ENCODE measurements around the gene LEFTY1. TPM values are rescaled to one million over a fixed set of nuclear protein-coding genes. Genes with fewer than 3 reads are reported as not detected.

Gene LEFTY1
- total and polyA plus RNA-seq, 9 of the 15 experiments (the other 6 are each of a cell fraction or from before 2014, with no cell fraction given): 0.07 to 0.24 (median 0.17) TPM; not detected in 5

DNA sequence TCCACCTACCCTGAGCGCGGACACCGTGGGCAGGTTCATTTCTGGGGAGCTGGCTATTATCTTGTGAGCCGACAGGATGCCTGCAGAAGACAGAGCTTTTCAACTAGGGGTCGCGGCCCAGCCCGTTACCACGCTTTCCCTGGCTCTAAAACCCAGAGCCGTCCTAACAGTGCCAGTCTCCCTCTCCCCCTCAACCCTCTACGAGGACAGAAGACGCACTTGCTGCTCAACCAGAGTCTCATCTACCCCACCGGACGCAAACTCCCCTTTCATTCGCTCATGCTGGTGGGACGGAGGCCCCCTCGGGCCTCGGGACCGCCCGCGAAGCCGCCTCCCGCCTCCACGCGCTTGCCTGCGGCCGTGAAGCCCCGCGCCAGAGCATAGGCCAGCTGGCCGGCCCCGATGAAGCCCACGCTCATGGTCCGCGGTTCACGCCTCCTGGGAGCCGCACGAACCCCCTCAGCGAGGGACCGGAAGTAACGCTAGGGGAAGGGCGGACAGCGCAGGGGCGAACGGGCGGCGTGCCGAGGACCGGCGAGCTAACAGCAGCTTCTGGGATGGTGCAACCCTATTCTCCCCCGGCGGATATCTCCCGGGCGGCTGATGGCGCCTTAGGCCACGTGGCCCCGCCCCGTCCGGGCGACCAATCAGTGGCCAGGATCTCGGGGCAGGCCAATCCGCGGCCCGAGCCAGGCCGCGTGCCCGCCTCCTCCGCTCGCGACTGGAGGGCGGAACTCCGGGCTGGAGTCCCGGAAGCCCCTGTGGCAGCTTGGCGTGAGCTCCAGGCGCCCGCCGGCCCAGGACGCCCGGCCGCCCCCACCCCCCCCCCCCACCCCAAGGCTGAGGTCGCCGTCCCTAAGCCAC lies 35.0 kb upstream of the LEFTY1 start, which contains the start of gene PYCR2 (continued):
- TF ChIP-seq, protein P1, sequence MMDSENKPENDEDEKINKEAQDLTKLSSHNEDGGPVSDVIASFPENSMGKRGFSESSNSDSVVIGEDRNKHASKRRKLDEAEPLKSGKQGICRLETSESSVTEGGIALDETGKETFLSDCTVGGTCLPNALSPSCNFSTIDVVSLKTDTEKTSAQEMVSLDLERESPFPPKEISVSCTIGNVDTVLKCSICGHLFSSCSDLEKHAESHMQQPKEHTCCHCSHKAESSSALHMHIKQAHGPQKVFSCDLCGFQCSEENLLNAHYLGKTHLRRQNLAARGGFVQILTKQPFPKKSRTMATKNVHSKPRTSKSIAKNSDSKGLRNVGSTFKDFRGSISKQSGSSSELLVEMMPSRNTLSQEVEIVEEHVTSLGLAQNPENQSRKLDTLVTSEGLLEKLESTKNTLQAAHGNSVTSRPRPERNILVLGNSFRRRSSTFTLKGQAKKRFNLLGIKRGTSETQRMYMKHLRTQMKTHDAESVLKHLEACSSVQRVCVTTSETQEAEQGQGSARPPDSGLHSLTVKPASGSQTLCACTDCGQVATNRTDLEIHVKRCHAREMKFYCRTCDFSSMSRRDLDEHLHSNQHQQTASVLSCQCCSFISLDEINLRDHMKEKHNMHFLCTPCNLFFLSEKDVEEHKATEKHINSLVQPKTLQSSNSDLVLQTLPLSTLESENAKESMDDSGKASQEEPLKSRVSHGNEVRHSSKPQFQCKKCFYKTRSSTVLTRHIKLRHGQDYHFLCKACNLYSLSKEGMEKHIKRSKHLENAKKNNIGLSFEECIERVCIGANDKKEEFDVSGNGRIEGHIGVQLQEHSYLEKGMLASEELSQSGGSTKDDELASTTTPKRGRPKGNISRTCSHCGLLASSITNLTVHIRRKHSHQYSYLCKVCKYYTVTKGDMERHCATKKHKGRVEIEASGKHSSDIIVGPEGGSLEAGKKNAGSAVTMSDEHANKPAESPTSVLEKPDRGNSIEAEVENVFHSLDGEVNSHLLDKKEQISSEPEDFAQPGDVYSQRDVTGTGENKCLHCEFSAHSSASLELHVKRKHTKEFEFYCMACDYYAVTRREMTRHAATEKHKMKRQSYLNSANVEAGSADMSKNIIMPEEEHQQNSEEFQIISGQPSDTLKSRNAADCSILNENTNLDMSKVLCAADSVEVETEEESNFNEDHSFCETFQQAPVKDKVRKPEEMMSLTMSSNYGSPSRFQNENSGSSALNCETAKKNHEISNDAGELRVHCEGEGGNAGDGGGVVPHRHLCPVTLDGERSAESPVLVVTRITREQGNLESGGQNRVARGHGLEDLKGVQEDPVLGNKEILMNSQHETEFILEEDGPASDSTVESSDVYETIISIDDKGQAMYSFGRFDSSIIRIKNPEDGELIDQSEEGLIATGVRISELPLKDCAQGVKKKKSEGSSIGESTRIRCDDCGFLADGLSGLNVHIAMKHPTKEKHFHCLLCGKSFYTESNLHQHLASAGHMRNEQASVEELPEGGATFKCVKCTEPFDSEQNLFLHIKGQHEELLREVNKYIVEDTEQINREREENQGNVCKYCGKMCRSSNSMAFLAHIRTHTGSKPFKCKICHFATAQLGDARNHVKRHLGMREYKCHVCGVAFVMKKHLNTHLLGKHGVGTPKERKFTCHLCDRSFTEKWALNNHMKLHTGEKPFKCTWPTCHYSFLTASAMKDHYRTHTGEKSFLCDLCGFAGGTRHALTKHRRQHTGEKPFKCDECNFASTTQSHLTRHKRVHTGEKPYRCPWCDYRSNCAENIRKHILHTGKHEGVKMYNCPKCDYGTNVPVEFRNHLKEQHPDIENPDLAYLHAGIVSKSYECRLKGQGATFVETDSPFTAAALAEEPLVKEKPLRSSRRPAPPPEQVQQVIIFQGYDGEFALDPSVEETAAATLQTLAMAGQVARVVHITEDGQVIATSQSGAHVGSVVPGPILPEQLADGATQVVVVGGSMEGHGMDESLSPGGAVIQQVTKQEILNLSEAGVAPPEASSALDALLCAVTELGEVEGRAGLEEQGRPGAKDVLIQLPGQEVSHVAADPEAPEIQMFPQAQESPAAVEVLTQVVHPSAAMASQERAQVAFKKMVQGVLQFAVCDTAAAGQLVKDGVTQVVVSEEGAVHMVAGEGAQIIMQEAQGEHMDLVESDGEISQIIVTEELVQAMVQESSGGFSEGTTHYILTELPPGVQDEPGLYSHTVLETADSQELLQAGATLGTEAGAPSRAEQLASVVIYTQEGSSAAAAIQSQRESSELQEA (IDR thresholded peaks at IDR 0.05; ENCODE audit: low read depth): no peak; the same call in 1 of the 2 replicates
- no peak for TF ChIP-seq MEF2A (IDR thresholded peaks at IDR 0.05; ENCODE audit: control insufficient read depth, low read depth, low read length)
- peak; percentile 38; the same call in 1 of the 2 replicates for TF ChIP-seq ZKSCAN1 (IDR thresholded peaks at IDR 0.05; ENCODE audit: low read depth, low read length)
- peak; percentile 57; the same call in 1 of the 2 replicates for TF ChIP-seq ESRRA (IDR thresholded peaks at IDR 0.05; ENCODE audit: borderline replicate concordance, low read depth)
- TF ChIP-seq CXXC5 (CRISPR knock-in tag; IDR thresholded peaks at IDR 0.05): peak; percentile 94
- peak; percentile 88 for TF ChIP-seq DACH1 (IDR thresholded peaks at IDR 0.05; ENCODE audit: partially characterized antibody)
- peak; percentile 54; the same call in 1 of the 2 replicates for TF ChIP-seq BRD4 (IDR thresholded peaks at IDR 0.05)
- TF ChIP-seq, protein P2, sequence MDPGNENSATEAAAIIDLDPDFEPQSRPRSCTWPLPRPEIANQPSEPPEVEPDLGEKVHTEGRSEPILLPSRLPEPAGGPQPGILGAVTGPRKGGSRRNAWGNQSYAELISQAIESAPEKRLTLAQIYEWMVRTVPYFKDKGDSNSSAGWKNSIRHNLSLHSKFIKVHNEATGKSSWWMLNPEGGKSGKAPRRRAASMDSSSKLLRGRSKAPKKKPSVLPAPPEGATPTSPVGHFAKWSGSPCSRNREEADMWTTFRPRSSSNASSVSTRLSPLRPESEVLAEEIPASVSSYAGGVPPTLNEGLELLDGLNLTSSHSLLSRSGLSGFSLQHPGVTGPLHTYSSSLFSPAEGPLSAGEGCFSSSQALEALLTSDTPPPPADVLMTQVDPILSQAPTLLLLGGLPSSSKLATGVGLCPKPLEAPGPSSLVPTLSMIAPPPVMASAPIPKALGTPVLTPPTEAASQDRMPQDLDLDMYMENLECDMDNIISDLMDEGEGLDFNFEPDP (CRISPR knock-in tag; IDR thresholded peaks at IDR 0.05): no peak
- TF ChIP-seq, protein P3, sequence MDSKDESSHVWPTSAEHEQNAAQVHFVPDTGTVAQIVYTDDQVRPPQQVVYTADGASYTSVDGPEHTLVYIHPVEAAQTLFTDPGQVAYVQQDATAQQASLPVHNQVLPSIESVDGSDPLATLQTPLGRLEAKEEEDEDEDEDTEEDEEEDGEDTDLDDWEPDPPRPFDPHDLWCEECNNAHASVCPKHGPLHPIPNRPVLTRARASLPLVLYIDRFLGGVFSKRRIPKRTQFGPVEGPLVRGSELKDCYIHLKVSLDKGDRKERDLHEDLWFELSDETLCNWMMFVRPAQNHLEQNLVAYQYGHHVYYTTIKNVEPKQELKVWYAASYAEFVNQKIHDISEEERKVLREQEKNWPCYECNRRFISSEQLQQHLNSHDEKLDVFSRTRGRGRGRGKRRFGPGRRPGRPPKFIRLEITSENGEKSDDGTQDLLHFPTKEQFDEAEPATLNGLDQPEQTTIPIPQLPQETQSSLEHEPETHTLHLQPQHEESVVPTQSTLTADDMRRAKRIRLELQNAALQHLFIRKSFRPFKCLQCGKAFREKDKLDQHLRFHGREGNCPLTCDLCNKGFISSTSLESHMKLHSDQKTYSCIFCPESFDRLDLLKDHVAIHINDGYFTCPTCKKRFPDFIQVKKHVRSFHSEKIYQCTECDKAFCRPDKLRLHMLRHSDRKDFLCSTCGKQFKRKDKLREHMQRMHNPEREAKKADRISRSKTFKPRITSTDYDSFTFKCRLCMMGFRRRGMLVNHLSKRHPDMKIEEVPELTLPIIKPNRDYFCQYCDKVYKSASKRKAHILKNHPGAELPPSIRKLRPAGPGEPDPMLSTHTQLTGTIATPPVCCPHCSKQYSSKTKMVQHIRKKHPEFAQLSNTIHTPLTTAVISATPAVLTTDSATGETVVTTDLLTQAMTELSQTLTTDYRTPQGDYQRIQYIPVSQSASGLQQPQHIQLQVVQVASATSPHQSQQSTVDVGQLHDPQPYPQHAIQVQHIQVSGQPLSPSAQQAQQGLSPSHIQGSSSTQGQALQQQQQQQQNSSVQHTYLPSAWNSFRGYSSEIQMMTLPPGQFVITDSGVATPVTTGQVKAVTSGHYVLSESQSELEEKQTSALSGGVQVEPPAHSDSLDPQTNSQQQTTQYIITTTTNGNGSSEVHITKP (IDR thresholded peaks at IDR 0.05; ENCODE audit: partially characterized antibody): peak; percentile 90
- no peak for TF ChIP-seq ZNF165 (CRISPR knock-in tag; IDR thresholded peaks at IDR 0.05; ENCODE audit: borderline replicate concordance)
- peak; percentile 96 for TF ChIP-seq PHF8 (IDR thresholded peaks at IDR 0.05; ENCODE audit: borderline replicate concordance, low read length)
- no peak for TF ChIP-seq ZNF197 (CRISPR knock-in tag; IDR thresholded peaks at IDR 0.05; ENCODE audit: low read depth)
- peak; percentile 65; the same call in 1 of the 2 replicates for TF ChIP-seq XRCC5 (IDR thresholded peaks at IDR 0.05; ENCODE audit: low read depth, low read length)
- TF ChIP-seq ZNF583 (CRISPR knock-in tag; IDR thresholded peaks at IDR 0.05): peak; percentile 65

All from K562 (cell line).